B cell (primary cell): ENCODE measurements around the gene SEMA4G. TPM values are rescaled to one million over a fixed set of nuclear protein-coding genes. Genes with fewer than 3 reads are reported as not detected.

Experiments
- ATAC-seq: fragments of 200-7000 bp; cut with Tn5 transposase; one replicate; pipeline ENCODE4 v1.10.0; 2021; ENCODE audit warnings: low read depth, mild to moderate bottlenecking, moderate number of reproducible peaks, moderate library complexity
- CTCF ChIA-PET: fragments of 350-600 bp; sonication (Branson Sonifier 250); formaldehyde crosslinking; loops from one replicate; lab custom pipeline; 2021; ENCODE audit warnings: antibody characterized with exemption, inconsistent platforms; lab: Charles Lee
- POLR2A ChIA-PET: fragments of 350-600 bp; sonication (Branson Sonifier 250); formaldehyde crosslinking; loops from one replicate; lab custom pipeline; 2021; ENCODE audit warnings: antibody characterized with exemption; lab: Charles Lee
- DNase-seq: peaks from one replicate; pipeline ENCODE4 v3.0.0; 2013
- H2AFZ ChIP-seq: 2 replicates; pipeline ENCODE4 v1.6.1; 2012; ENCODE audit warnings: mild to moderate bottlenecking, low read depth, low read length; ENCODE audit not compliant: insufficient read depth, poor library complexity, severe bottlenecking
- H3K27ac ChIP-seq, 2 donors: 1 replicate in 1 of 2; 2 replicates in 1 of 2; pipeline ENCODE4 v1.5.1; 2012 to 2013; ENCODE audit warnings: low read length in 2 of 2, mild to moderate bottlenecking in 2 of 2, moderate library complexity in 1 of 2
- H3K27me3 ChIP-seq, 4 experiments: fragments of 200-600 bp in 1 of 4; sonication (generic) in 1 of 4; replicated peaks in 1 of 4; 1 replicate in 2 of 4; 2 replicates in 2 of 4; pipeline versions ENCODE4 v1.6.1 to v1.7.0; 2013 to 2016; ENCODE audit warnings: low read length in 3 of 4, mild to moderate bottlenecking in 2 of 4, mixed read lengths in 1 of 4, moderate library complexity in 1 of 4; ENCODE audit not compliant: insufficient read depth in 4 of 4, control insufficient read depth in 3 of 4; ENCODE audit errors: control extremely low read depth in 1 of 4
- H3K36me3 ChIP-seq, 2 experiments: replicated peaks in 1 of 2; 1 replicate in 1 of 2; 2 replicates in 1 of 2; pipeline versions ENCODE4 v1.6.1 to v1.7.1; 2013; ENCODE audit warnings: low read length in 1 of 2; ENCODE audit not compliant: insufficient read depth in 2 of 2, control insufficient read depth in 1 of 2; ENCODE audit errors: control extremely low read depth in 1 of 2, extremely low read depth in 1 of 2
- H3K4me1 ChIP-seq, 2 donors: fragments of 200-600 bp in 1 of 2; sonication (generic) in 1 of 2; 1 replicate in 1 of 2; 2 replicates in 1 of 2; pipeline versions ENCODE4 v1.5.1 to v1.6.1; 2013 to 2017; ENCODE audit warnings: low read length in 2 of 2; ENCODE audit not compliant: control insufficient read depth in 2 of 2, insufficient read depth in 2 of 2
- H3K4me2 ChIP-seq: replicated peaks from 2 replicates; pipeline ENCODE3; 2012; ENCODE audit warnings: mild to moderate bottlenecking, low read depth, low read length; ENCODE audit not compliant: poor library complexity, severe bottlenecking
- H3K4me3 ChIP-seq, 5 experiments: fragments of 200-600 bp in 1 of 5; sonication (generic) in 1 of 5; 1 replicate in 3 of 5; 2 replicates in 2 of 5; pipeline versions ENCODE4 v1.5.1 to v1.7.0; 2011 to 2016; ENCODE audit warnings: low read length in 4 of 5, mild to moderate bottlenecking in 4 of 5, low read depth in 2 of 5, control low read depth in 1 of 5, moderate library complexity in 1 of 5; ENCODE audit not compliant: insufficient read depth in 1 of 5; ENCODE audit errors: control extremely low read depth in 1 of 5, extremely low read depth in 1 of 5
- H3K79me2 ChIP-seq: fragments of 200-600 bp; sonication (generic); one replicate; pipeline ENCODE4 v1.6.0; 2016; ENCODE audit warnings: low read length; ENCODE audit not compliant: control insufficient read depth, insufficient read depth
- H3K9ac ChIP-seq: fragments of 200-600 bp; sonication (generic); 2 replicates; pipeline ENCODE4 v1.6.1; 2017; ENCODE audit warnings: mild to moderate bottlenecking, low read length, moderate library complexity
- H3K9me3 ChIP-seq, 3 donors: one replicate each; pipeline versions ENCODE4 v1.6.1 to v1.7.1; 2013; ENCODE audit warnings: low read length in 2 of 3; ENCODE audit not compliant: control insufficient read depth in 2 of 3, insufficient read depth in 1 of 3; ENCODE audit errors: control extremely low read depth in 1 of 3
- H4K20me1 ChIP-seq: 2 replicates; pipeline ENCODE4 v1.6.0; 2012; ENCODE audit warnings: mild to moderate bottlenecking, low read length; ENCODE audit not compliant: insufficient read depth, control insufficient read depth, poor library complexity, severe bottlenecking
- H3K27ac Mint-ChIP-seq: one replicate; pipeline ENCODE4 v1.8.0; 2021; ENCODE audit warnings: mixed read lengths
- H3K27me3 Mint-ChIP-seq: one replicate; pipeline ENCODE4 v1.8.0; 2021; ENCODE audit warnings: mixed read lengths
- H3K4me1 Mint-ChIP-seq: one replicate; pipeline ENCODE4 v1.8.0; 2021; ENCODE audit warnings: mixed read lengths
- H3K4me3 Mint-ChIP-seq: one replicate; pipeline ENCODE4 v1.8.0; 2021; ENCODE audit warnings: mixed read lengths
- H3K9me3 Mint-ChIP-seq: one replicate; pipeline ENCODE4 v1.8.0; 2022; ENCODE audit warnings: mixed read lengths; ENCODE audit not compliant: insufficient read depth
- CTCF ChIP-seq: fragments of 200-600 bp; IDR thresholded peaks from one replicate; pipeline ENCODE4 v1.8.0; 2022; ENCODE audit warnings: antibody characterized with exemption, mild to moderate bottlenecking
- EZH2 ChIP-seq: IDR thresholded peaks from 2 replicates; pipeline ENCODE4 v1.6.1; 2012; ENCODE audit warnings: borderline replicate concordance, low read depth, mild to moderate bottlenecking, moderate library complexity, low read length; ENCODE audit not compliant: insufficient read depth, poor library complexity, severe bottlenecking
- WGBS: methylation state at CpG from one replicate; pipeline ENCODE4 v1.1.5; 2013; ENCODE audit warnings: missing lambda C conversion rate; ENCODE audit not compliant: insufficient coverage; 5-methylcytosine and 5-hydroxymethylcytosine counted together
- intact Hi-C: fragments of 100-400 bp; cut with micrococcal nuclease; formaldehyde crosslinking; loops from one replicate; pipeline ENCODE4 v1.10.0; 2022
- polyA plus RNA-seq: library from polyadenylated mRNA; depleted of rRNA; stranded (reverse); fragments of >200 nt; gene quantifications from 2 replicates; pipeline ENCODE4 v1.2.3, GENCODE V29; 2012
- total RNA-seq, 2 donors: library from RNA; stranded (reverse); fragments of 120-200 nt in 1 of 2; gene quantifications; 1 replicate in 1 of 2; 2 replicates in 1 of 2; pipeline versions ENCODE4 v1.2.3 to v1.2.4, GENCODE V29; 2013 to 2022

SEMA4G gene
- total and polyA plus RNA-seq, 2 donors (not counting 1 experiment from before 2014, with no cell fraction given), result 0.84 to 0.96 TPM

GRCh38 chr10:100934084-100934659 lies 35.1 kb upstream of the SEMA4G start:
- intact Hi-C loops, result no loop called here
- H3K27ac Mint-ChIP-seq, result no peak overlapping the region
- no peak for DNase-seq

More at GRCh38 chr10:100934084-100934659, 35.1 kb upstream of the SEMA4G start:
- ATAC-seq, result no peak
- Histone ChIP-seq H3K4me2 (no peak overlapping the region), H3K79me2 (no peaks in the 10 kb centered on the region), H3K9me3 (no peaks in the 10 kb centered on the region), H3K4me1 (no peaks in the 10 kb centered on the region), H3K9ac (no peak overlapping the region), H4K20me1 (no peaks in the 10 kb centered on the region), H3K27ac (no peak overlapping the region), H2AFZ (no peak overlapping the region), H3K36me3 (peaks cover 15 to 51% of the 10 kb centered on the region in 2 experiments), H3K4me3 (no peak overlapping the region), H3K27me3 (no peaks in the 10 kb centered on the region)
- ChIA-PET POLR2A (no interaction called here), CTCF (interaction anchor here (0.6 to 1.2 kb wide), 2 partner anchors 117 to 373 kb away, joined by 3 read pairs; no protein-coding TSS in a partner anchor)
- no peak overlapping the region for H3K4me3 Mint-ChIP-seq
- WGBS, result no CpG with 5 or more reads among the region's 3 CpGs
- H3K4me1 Mint-ChIP-seq, result no peaks in the 10 kb centered on the region
- no peaks in the 10 kb centered on the region for H3K27me3 Mint-ChIP-seq
- TF ChIP-seq CTCF (peak; percentile 45), EZH2 (no peak)
- H3K9me3 Mint-ChIP-seq, result no peaks in the 10 kb centered on the region
